Upper lobe of left lung (tissue), 4 donors: Measurements from ENCODE around the gene PIGO.

Source experiments
- CTCF ChIP-seq, 6 experiments: fragments of 450-650 bp in 4 of 6; fragments of 200-600 bp in 2 of 6; sonication (generic) in 2 of 6; IDR thresholded peaks; one replicate each; pipeline ENCODE4 v1.5.1; 2016 to 2019; ENCODE audit warnings: antibody characterized with exemption in 6 of 6
- EP300 ChIP-seq, 4 donors: sonication (generic); formaldehyde crosslinking; IDR thresholded peaks; one replicate each; pipeline ENCODE4 v1.5.1; 2017; ENCODE audit warnings: antibody characterized with exemption in 4 of 4, control low read depth in 2 of 4
- POLR2A ChIP-seq, 4 donors: fragments of 450-650 bp; IDR thresholded peaks; one replicate each; pipeline ENCODE4 v1.5.1; 2016 to 2017; ENCODE audit warnings: antibody characterized with exemption in 4 of 4, mild to moderate bottlenecking in 2 of 4
- POLR2AphosphoS5 ChIP-seq, 2 donors: sonication (generic); formaldehyde crosslinking; IDR thresholded peaks; one replicate each; pipeline ENCODE4 v1.5.1; 2017; ENCODE audit warnings: antibody characterized with exemption in 2 of 2

- TF ChIP-seq CTCF (IDR thresholded peaks at IDR 0.05) (no peak), POLR2AphosphoS5 (IDR thresholded peaks at IDR 0.05) (no peak), POLR2A (IDR thresholded peaks at IDR 0.05) (no peak), EP300 (IDR thresholded peaks at IDR 0.05) (no peak)
Observed at GRCh38 chr9:35134920-35135319, 38.5 kb upstream of the PIGO start.
